Ovary (tissue), 3 donors: ENCODE data around the gene FOLR1.

ENCODE experiments used
- POLR2A ChIP-seq: fragments of 450-650 bp; IDR thresholded peaks from one replicate; pipeline ENCODE4 v1.6.1; 2017; ENCODE audit warnings: antibody characterized with exemption, mild to moderate bottlenecking, moderate library complexity
- TF ChIP-seq, protein P1 (sequence below), 3 donors: fragments of 450-650 bp in 2 of 3; fragments of 200-600 bp in 1 of 3; IDR thresholded peaks; one replicate each; pipeline versions ENCODE4 v1.5.1 to v1.8.0; 2016 to 2022; ENCODE audit warnings: antibody characterized with exemption in 3 of 3, mild to moderate bottlenecking in 1 of 3
- donor health status: DM: no; HTN: no; CAD: no.

DNA sequence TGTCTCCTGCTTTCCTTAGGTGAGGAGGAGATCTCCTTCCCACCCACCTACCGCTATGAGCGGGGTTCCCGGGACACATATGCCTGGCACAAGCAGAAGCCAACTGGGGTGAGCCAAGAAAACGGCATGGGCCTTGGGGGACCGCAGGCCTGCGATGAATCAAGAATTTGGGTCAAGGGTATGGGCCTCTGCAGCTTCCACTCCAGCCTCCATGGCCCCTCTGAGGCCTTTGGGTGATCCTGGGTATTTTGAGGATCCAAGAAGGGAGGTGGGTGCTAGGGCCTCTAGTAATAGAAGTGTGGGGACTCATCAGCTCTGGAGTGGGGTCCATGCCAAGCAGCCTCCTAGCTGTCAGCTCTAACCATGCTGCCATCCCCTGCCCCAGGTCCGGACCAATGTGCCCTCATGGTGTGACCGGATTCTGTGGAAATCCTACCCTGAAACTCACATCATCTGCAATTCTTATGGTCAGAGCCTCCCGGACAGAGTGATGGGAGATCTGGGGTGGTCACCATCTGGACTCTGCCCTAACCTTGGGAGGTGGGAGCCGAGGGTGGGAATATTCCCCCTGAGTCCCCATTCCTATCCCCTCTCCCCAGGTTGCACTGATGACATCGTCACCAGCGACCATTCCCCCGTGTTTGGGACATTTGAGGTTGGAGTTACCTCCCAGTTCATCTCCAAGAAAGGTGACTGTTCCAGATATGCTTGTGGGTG lies 41.3 kb downstream of the FOLR1 start:
- TF ChIP-seq, protein P1, sequence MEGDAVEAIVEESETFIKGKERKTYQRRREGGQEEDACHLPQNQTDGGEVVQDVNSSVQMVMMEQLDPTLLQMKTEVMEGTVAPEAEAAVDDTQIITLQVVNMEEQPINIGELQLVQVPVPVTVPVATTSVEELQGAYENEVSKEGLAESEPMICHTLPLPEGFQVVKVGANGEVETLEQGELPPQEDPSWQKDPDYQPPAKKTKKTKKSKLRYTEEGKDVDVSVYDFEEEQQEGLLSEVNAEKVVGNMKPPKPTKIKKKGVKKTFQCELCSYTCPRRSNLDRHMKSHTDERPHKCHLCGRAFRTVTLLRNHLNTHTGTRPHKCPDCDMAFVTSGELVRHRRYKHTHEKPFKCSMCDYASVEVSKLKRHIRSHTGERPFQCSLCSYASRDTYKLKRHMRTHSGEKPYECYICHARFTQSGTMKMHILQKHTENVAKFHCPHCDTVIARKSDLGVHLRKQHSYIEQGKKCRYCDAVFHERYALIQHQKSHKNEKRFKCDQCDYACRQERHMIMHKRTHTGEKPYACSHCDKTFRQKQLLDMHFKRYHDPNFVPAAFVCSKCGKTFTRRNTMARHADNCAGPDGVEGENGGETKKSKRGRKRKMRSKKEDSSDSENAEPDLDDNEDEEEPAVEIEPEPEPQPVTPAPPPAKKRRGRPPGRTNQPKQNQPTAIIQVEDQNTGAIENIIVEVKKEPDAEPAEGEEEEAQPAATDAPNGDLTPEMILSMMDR (IDR thresholded peaks at IDR 0.05): no peak
- TF ChIP-seq POLR2A: no peak
